Measurements from ENCODE around the gene SLC8A3. TPM values are rescaled to one million over a fixed set of nuclear protein-coding genes. Genes with fewer than 3 reads are reported as not detected.

The SLC8A3 gene
- total and polyA plus RNA-seq, 2 experiments from 2014 or later = 0.42 to 2.6 TPM

DNA sequence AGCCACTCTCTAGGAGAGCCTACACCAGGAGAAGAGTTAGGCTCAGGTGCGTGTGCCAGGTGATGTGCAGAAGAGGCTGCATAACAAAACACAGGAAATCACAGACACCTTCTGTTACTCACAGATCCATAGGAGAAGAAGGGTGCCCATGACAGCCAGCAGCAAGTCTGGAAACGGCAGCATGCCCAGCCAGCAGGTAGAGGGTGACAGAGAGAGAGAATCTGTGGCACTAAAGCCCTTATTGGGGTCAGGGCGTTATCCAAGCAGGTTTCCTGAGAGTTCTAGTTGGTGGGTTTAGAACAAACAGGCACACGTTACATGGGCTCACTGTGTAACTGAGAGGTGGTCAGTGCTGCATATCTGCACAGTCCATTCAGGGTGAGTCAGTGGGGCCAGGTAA, 14.9 kb upstream of the SLC8A3 start:
- no peak overlapping the region for H3K4me3 ChIP-seq
- no peaks in the 10 kb centered on the region for H3K9me2 ChIP-seq (replicated peaks; ENCODE audit: insufficient read depth)
- no peak overlapping the region for H3K4me2 ChIP-seq
- no peaks in the 10 kb centered on the region for H3K36me3 ChIP-seq (replicated peaks; ENCODE audit: insufficient read depth, low read depth)
- H3K27ac ChIP-seq = no peak overlapping the region
- H3K79me2 ChIP-seq = no peaks in the 10 kb centered on the region
- H4K20me1 ChIP-seq (ENCODE audit: insufficient read depth, poor library complexity, severe bottlenecking) = no peaks in the 10 kb centered on the region
- H3K4me1 ChIP-seq (ENCODE audit: insufficient read depth) = no peaks in the 10 kb centered on the region
- TF ChIP-seq EZH2phosphoT487 (IDR thresholded peaks at IDR 0.05; ENCODE audit: low read depth, severe bottlenecking, unreplicated experiment) (no peak), EZH2 (IDR thresholded peaks at IDR 0.05; ENCODE audit: borderline replicate concordance) (no peak)
- TF ChIP-seq, protein P1, sequence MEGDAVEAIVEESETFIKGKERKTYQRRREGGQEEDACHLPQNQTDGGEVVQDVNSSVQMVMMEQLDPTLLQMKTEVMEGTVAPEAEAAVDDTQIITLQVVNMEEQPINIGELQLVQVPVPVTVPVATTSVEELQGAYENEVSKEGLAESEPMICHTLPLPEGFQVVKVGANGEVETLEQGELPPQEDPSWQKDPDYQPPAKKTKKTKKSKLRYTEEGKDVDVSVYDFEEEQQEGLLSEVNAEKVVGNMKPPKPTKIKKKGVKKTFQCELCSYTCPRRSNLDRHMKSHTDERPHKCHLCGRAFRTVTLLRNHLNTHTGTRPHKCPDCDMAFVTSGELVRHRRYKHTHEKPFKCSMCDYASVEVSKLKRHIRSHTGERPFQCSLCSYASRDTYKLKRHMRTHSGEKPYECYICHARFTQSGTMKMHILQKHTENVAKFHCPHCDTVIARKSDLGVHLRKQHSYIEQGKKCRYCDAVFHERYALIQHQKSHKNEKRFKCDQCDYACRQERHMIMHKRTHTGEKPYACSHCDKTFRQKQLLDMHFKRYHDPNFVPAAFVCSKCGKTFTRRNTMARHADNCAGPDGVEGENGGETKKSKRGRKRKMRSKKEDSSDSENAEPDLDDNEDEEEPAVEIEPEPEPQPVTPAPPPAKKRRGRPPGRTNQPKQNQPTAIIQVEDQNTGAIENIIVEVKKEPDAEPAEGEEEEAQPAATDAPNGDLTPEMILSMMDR (IDR thresholded peaks at IDR 0.05; ENCODE audit: poor library complexity) = no peak
- no peak overlapping the region for H2AFZ ChIP-seq
- no peaks in the 10 kb centered on the region for H3K9me3 ChIP-seq (ENCODE audit: low read depth)
- H3K27me3 ChIP-seq = peaks cover 25% of the 10 kb centered on the region
- 89% methylated on average over 4 of the region's 4 CpGs for WGBS (ENCODE audit: low lambda C conversion rate, missing lambda C conversion rate)
- DNase-seq (ENCODE audit: low spot score) = no peak

DNA sequence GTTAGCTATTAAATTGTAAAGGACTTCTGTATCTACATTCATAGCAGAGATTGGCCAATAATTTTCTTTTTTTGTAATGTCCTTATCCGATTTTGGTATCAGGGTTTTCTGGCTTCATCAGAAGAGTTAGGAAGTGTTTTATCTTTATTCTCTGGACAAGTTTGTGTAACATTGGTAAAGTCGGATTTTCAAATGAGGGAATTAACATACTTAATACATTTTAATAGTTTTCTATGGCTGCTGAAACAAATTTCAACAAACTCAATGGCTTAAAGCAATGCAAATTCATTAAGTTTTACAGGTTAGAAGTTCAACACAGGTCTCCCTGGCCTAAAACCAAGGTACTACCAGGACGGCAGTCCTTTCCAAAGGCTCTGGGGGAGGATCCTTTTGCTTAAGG, 13.2 kb upstream of the SLC8A3 start:
- Histone ChIP-seq H3K36me3 (replicated peaks; ENCODE audit: insufficient read depth, low read depth) (no peaks in the 10 kb centered on the region), H3K79me2 (no peaks in the 10 kb centered on the region), H3K27me3 (peaks cover 30% of the 10 kb centered on the region), H3K27ac (no peak overlapping the region), H3K4me3 (no peak overlapping the region), H3K4me1 (ENCODE audit: insufficient read depth) (no peaks in the 10 kb centered on the region), H2AFZ (no peak overlapping the region), H3K9me3 (ENCODE audit: low read depth) (no peaks in the 10 kb centered on the region), H4K20me1 (ENCODE audit: insufficient read depth, poor library complexity, severe bottlenecking) (no peaks in the 10 kb centered on the region), H3K4me2 (no peak overlapping the region), H3K9me2 (replicated peaks; ENCODE audit: insufficient read depth) (no peaks in the 10 kb centered on the region)
- DNase-seq (ENCODE audit: low spot score) = no peak
- WGBS (ENCODE audit: low lambda C conversion rate, missing lambda C conversion rate) = 93% methylated on average over 3 of the region's 3 CpGs
- no peak for TF ChIP-seq EZH2 (IDR thresholded peaks at IDR 0.05; ENCODE audit: borderline replicate concordance)
- TF ChIP-seq EZH2phosphoT487 (IDR thresholded peaks at IDR 0.05; ENCODE audit: low read depth, severe bottlenecking, unreplicated experiment) = no peak
- TF ChIP-seq, protein P1 (IDR thresholded peaks at IDR 0.05; ENCODE audit: poor library complexity) = no peak

DNA sequence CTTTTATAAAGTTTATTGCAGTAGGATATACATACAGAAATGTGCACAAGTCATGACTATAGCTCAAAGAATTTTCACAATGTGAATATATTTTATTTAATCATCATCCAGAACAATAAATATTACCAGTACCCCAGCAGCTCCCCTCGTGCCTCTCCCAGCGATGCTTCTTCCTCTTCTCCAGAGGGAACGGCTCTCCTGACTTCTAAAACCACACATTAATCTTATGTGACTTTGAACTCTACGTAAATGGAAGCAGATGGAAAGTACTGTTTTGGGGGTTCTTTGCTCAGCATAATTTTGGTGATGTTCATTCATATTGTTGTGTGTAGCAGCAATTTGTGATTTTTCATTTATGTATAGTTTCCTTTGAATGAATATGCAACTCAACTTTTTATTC, 4.6 kb upstream of the SLC8A3 start:
- TF ChIP-seq EZH2phosphoT487 (IDR thresholded peaks at IDR 0.05; ENCODE audit: low read depth, severe bottlenecking, unreplicated experiment) (no peak), EZH2 (IDR thresholded peaks at IDR 0.05; ENCODE audit: borderline replicate concordance) (no peak)
- TF ChIP-seq, protein P1 (IDR thresholded peaks at IDR 0.05; ENCODE audit: poor library complexity) = no peak
- no peak for DNase-seq (ENCODE audit: low spot score)

DNA sequence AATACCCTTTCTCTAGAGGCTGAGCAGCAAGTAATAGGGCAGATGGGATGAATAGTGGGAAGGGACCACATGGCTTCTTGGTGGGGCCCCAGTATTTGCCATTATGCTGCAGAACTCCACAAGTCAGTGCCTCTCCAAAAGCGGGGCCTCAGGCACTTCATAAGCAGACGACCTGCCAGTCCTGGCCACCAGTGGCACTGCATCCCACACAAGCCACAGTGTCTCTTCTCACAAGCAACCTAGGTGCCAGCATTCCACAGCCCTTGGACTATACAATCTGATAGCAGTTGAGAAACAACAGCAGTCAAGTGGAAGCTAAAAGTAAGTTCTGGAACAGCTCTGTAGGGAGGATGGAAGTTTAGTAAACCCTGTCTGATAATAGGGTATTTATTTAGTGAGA, 4.2 kb upstream of the SLC8A3 start:
- H3K27me3 ChIP-seq = peaks cover 58% of the 10 kb centered on the region
- no peaks in the 10 kb centered on the region for H4K20me1 ChIP-seq (ENCODE audit: insufficient read depth, poor library complexity, severe bottlenecking)
- no peak overlapping the region for H3K27ac ChIP-seq
- no peaks in the 10 kb centered on the region for H3K9me2 ChIP-seq (replicated peaks; ENCODE audit: insufficient read depth)
- H2AFZ ChIP-seq = no peak overlapping the region
- DNase-seq (ENCODE audit: low spot score) = no peak
- H3K36me3 ChIP-seq (replicated peaks; ENCODE audit: insufficient read depth, low read depth) = no peaks in the 10 kb centered on the region
- WGBS (ENCODE audit: low lambda C conversion rate, missing lambda C conversion rate) = 66% methylated on average over 2 of the region's 2 CpGs
- peaks cover 6% of the 10 kb centered on the region for H3K4me1 ChIP-seq (ENCODE audit: insufficient read depth)
- H3K9me3 ChIP-seq (ENCODE audit: low read depth) = no peaks in the 10 kb centered on the region
- TF ChIP-seq EZH2 (IDR thresholded peaks at IDR 0.05; ENCODE audit: borderline replicate concordance) = no peak
- TF ChIP-seq, protein P1 (IDR thresholded peaks at IDR 0.05; ENCODE audit: poor library complexity) = no peak
- TF ChIP-seq EZH2phosphoT487 (IDR thresholded peaks at IDR 0.05; ENCODE audit: low read depth, severe bottlenecking, unreplicated experiment) = no peak
- no peak overlapping the region for H3K4me3 ChIP-seq
- H3K79me2 ChIP-seq = no peaks in the 10 kb centered on the region
- H3K4me2 ChIP-seq = no peak overlapping the region

More for the DNA sequence above, 4.6 kb upstream of the SLC8A3 start:
- Histone ChIP-seq H4K20me1 (ENCODE audit: insufficient read depth, poor library complexity, severe bottlenecking) (no peaks in the 10 kb centered on the region), H3K4me3 (no peak overlapping the region), H3K9me3 (ENCODE audit: low read depth) (no peaks in the 10 kb centered on the region), H3K9me2 (replicated peaks; ENCODE audit: insufficient read depth) (no peaks in the 10 kb centered on the region), H3K36me3 (replicated peaks; ENCODE audit: insufficient read depth, low read depth) (no peaks in the 10 kb centered on the region), H2AFZ (no peak overlapping the region), H3K4me1 (ENCODE audit: insufficient read depth) (peaks cover 5% of the 10 kb centered on the region), H3K4me2 (no peak overlapping the region), H3K27me3 (peaks cover 53% of the 10 kb centered on the region), H3K79me2 (no peaks in the 10 kb centered on the region), H3K27ac (no peak overlapping the region)
- WGBS (ENCODE audit: low lambda C conversion rate, missing lambda C conversion rate) = 76% methylated on average over 4 of the region's 4 CpGs

Measured in hepatocyte (in vitro differentiated cells).